Activated naive CD8-positive, alpha-beta T cell treated with anti-CD3 and anti-CD28 coated beads, Interleukin-2, amount 50 U/mL, for 16 hours (primary cell): Measurements from ENCODE around the gene TAF1C.
A peak's percentile ranks its signal among the peaks of the same experiment; 100 is the strongest.

ENCODE experiments used
- DNase-seq: peaks from one replicate; pipeline ENCODE4 v3.0.0-alpha.2; 2020; ENCODE audit warnings: low read depth, low spot score

TAF1C gene

GRCh38 chr16:84161037-84161436 is 25.8 kb downstream of the TAF1C start:
- DNase-seq, result no peak

GRCh38 chr16:84159800-84160199 is 27.1 kb downstream of the TAF1C start:
- no peak for DNase-seq

- DNase-seq, result no peak
Observed at GRCh38 chr16:84159007-84159406, 27.9 kb downstream of the TAF1C start.

GRCh38 chr16:84156342-84156784 is 30.5 kb downstream of the TAF1C start:
- DNase-seq, result no peak

- DNase-seq, result no peak
Observed at GRCh38 chr16:84155771-84156170, 31.1 kb downstream of the TAF1C start.

- no peak for DNase-seq
Observed at GRCh38 chr16:84155226-84155625, 31.6 kb downstream of the TAF1C start.

GRCh38 chr16:84153660-84154214 is 33.1 kb downstream of the TAF1C start:
- no peak for DNase-seq

- DNase-seq, result no peak
Observed at GRCh38 chr16:84150926-84151325, 35.9 kb downstream of the TAF1C start.

GRCh38 chr16:84144859-84145639 is 41.8 kb downstream of the TAF1C start, which contains the start of the genes DNAAF1 and HSDL1:
Gene DNAAF1, plus strand, starts transcription at chr16:84145308. Its CDS starts 133 bp downstream, at chr16:84145441.
Gene HSDL1, minus strand, starts transcription at chr16:84145177. Its CDS starts 13,856 bp downstream, at chr16:84131321.
- DNase-seq, result peak; percentile 83

- no peak for DNase-seq
Observed at GRCh38 chr16:84144209-84144858, 42.5 kb downstream of the TAF1C start.

GRCh38 chr16:84143784-84144199 is 43.1 kb downstream of the TAF1C start:
- no peak for DNase-seq

GRCh38 chr16:84143081-84143480 is 43.8 kb downstream of the TAF1C start:
- no peak for DNase-seq

GRCh38 chr16:84141143-84141670 is 45.6 kb downstream of the TAF1C start:
- no peak for DNase-seq

GRCh38 chr16:84139628-84140258 is 47.1 kb downstream of the TAF1C start:
- DNase-seq, result no peak

GRCh38 chr16:84138824-84139627 is 47.8 kb downstream of the TAF1C start:
- no peak for DNase-seq

- no peak for DNase-seq
Observed at GRCh38 chr16:84138500-84138823, 48.4 kb downstream of the TAF1C start.

GRCh38 chr16:84137769-84138357 is 49.0 kb downstream of the TAF1C start:
- no peak for DNase-seq

- DNase-seq, result no peak
Observed at GRCh38 chr16:84137287-84137686, 49.6 kb downstream of the TAF1C start.

GRCh38 chr16:84136331-84137125 is 50.3 kb downstream of the TAF1C start:
- no peak for DNase-seq
